HepG2 (cell line): Measurements from ENCODE around the gene FAT2.

Source experiments
- AFF4 ChIP-seq: sonication (generic); formaldehyde crosslinking; IDR thresholded peaks from 2 replicates; pipeline ENCODE4 v1.4.0; 2020; ENCODE audit warnings: missing genetic modification reagents
- CSRNP2 ChIP-seq: sonication (generic); formaldehyde crosslinking; conservative IDR thresholded peaks from 2 replicates; pipeline ENCODE4 v1.8.0; 2022; ENCODE audit warnings: low read depth, missing genetic modification reagents
- CTCF ChIP-seq: sonication (generic); formaldehyde crosslinking; IDR thresholded peaks from 2 replicates; pipeline ENCODE4 v1.5.0; 2020; ENCODE audit warnings: mild to moderate bottlenecking, missing genetic modification reagents, moderate library complexity
- EHMT2 ChIP-seq: fragments of 200-600 bp; sonication (generic); IDR thresholded peaks from 2 replicates; pipeline ENCODE4 v1.7.0; 2017; ENCODE audit warnings: antibody characterized with exemption, low read depth, low read length, borderline replicate concordance
- KDM5B ChIP-seq: sonication (generic); formaldehyde crosslinking; IDR thresholded peaks from 2 replicates; pipeline ENCODE4 v1.4.0; 2020; ENCODE audit warnings: missing genetic modification reagents, mild to moderate bottlenecking, borderline replicate concordance
- PITX1 ChIP-seq: sonication (generic); formaldehyde crosslinking; IDR thresholded peaks from 2 replicates; pipeline ENCODE4 v1.5.1; 2020; ENCODE audit warnings: mild to moderate bottlenecking, missing genetic modification reagents
- RFX5 ChIP-seq: IDR thresholded peaks from 2 replicates; pipeline ENCODE4 v1.6.1; 2011; ENCODE audit warnings: low read depth, low read length, improper control_type of control experiment
- TOE1 ChIP-seq: sonication (generic); formaldehyde crosslinking; IDR thresholded peaks from 2 replicates; pipeline ENCODE4 v1.4.0; 2020; ENCODE audit warnings: mild to moderate bottlenecking, missing genetic modification reagents
- ZMYM2 ChIP-seq: sonication (generic); formaldehyde crosslinking; IDR thresholded peaks from 2 replicates; pipeline ENCODE4 v1.8.0; 2022; ENCODE audit warnings: mild to moderate bottlenecking, missing genetic modification reagents
- ZSCAN12 ChIP-seq: sonication (generic); formaldehyde crosslinking; IDR thresholded peaks from 2 replicates; pipeline ENCODE4 v1.9.0; 2021; ENCODE audit warnings: mild to moderate bottlenecking, missing genetic modification reagents
- TF ChIP-seq, protein P1 (sequence below): IDR thresholded peaks from 2 replicates; pipeline ENCODE4 v1.6.1; 2018; ENCODE audit warnings: missing genetic modification reagents
- TF ChIP-seq, protein P2 (sequence below): IDR thresholded peaks from 2 replicates; pipeline ENCODE4 v1.6.1; 2012; ENCODE audit warnings: inconsistent platforms

DNA sequence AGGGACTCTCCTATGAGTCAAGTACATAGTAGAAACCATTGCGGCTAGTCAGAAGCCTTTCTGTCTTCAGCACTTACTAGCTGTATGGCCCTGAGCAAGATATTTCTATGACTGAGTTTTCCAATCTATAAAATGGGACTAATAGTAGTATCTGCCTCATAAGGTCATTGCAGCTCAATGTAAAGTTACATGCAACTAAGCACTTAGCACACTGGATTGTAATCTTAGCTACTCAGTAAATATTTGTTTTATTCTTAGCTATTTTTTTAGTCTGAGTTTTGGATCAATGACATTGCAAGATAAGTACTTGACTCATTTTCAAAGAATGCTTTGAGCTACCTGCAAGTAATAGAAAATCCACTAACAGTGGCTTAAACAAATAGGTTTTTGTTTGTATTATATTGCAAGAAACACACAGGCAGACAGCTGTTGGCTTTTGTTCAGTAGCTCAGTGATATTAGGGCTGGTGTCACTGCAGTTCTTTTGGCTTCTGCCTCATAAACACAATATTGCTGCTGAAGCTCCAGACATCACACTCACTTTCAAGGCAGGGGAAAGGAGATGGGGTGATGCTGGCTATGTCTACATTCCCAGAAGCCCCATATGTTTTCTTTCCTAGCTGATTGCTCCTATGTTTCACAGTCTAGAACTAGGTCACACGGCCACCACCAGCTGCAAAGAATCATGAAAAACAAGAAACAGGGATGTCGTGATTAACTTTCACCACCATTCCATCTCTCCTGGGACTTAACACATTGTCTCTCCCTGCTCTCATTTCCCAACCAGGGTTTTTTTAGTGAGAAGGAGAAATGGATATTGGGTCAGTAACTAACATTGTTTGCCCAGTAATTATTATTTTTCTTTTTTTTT is 26.9 kb upstream of the FAT2 start:
- TF ChIP-seq RFX5 (no peak), EHMT2 (no peak), CTCF (CRISPR knock-in tag) (no peak), TOE1 (CRISPR knock-in tag) (no peak), CSRNP2 (CRISPR knock-in tag) (no peak), ZMYM2 (CRISPR knock-in tag) (0 out of 2 replicates have a peak, but pooled peaks have one; percentile 8), PITX1 (no peak), ZSCAN12 (CRISPR knock-in tag) (no peak), AFF4 (CRISPR knock-in tag) (no peak), KDM5B (CRISPR knock-in tag) (no peak)
- TF ChIP-seq, protein P1, sequence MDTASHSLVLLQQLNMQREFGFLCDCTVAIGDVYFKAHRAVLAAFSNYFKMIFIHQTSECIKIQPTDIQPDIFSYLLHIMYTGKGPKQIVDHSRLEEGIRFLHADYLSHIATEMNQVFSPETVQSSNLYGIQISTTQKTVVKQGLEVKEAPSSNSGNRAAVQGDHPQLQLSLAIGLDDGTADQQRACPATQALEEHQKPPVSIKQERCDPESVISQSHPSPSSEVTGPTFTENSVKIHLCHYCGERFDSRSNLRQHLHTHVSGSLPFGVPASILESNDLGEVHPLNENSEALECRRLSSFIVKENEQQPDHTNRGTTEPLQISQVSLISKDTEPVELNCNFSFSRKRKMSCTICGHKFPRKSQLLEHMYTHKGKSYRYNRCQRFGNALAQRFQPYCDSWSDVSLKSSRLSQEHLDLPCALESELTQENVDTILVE (CRISPR knock-in tag): peak; percentile 28; the same call in 1 of the 2 replicates
- TF ChIP-seq, protein P2, sequence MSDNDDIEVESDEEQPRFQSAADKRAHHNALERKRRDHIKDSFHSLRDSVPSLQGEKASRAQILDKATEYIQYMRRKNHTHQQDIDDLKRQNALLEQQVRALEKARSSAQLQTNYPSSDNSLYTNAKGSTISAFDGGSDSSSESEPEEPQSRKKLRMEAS: no peak
